ENCODE results near the gene ZNF398.
"Not testable (repeated sequence)": the region's sequence is repeated elsewhere in the genome, so short reads cannot be mapped to it uniquely, and the experiment has no call there.

Gene ZNF398

DNA sequence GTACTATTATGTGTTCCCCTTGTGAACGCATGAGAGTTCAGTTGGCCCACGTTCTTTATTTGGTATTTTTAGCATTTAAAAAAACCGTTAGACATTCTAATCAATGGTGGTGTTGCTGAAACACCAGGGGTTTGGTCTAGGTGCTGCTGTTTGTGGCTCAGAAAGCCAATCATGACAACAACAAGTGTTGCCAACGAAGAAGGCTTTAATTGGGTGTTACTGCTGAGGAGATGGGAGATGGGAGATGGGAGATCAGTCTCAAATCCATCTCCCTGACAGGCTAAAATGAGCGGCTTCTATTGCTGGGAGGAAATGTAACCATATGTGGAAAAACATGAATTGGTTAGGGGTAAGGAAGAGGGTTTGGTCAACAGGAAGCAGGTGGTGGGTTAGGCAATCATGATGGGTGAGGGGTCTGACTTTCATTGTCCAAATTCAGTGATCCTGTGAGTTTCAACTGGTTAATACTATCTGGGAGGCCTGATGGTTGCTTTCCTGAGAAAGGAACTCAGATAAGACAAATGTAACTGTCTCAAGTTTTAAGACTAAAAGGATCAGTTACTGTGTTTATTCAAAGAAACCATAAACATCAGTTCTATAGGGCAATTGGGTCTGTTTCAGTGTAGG lies 16.6 kb upstream of the ZNF398 start:
- Histone ChIP-seq H3K4me3 (ENCODE audit: low read length) (no peak overlapping the region), H2AFZ (ENCODE audit: low read depth, low read length) (no peak overlapping the region), H3K9me3 (ENCODE audit: low read length) (peaks cover 7% of the 10 kb centered on the region), H3K27me3 (ENCODE audit: insufficient read depth, low read length) (no peaks in the 10 kb centered on the region), H3K4me1 (ENCODE audit: insufficient read depth, low read length) (peaks cover 6% of the 10 kb centered on the region), H3K36me3 (ENCODE audit: insufficient read depth, low read length) (peaks cover 24% of the 10 kb centered on the region)

DNA sequence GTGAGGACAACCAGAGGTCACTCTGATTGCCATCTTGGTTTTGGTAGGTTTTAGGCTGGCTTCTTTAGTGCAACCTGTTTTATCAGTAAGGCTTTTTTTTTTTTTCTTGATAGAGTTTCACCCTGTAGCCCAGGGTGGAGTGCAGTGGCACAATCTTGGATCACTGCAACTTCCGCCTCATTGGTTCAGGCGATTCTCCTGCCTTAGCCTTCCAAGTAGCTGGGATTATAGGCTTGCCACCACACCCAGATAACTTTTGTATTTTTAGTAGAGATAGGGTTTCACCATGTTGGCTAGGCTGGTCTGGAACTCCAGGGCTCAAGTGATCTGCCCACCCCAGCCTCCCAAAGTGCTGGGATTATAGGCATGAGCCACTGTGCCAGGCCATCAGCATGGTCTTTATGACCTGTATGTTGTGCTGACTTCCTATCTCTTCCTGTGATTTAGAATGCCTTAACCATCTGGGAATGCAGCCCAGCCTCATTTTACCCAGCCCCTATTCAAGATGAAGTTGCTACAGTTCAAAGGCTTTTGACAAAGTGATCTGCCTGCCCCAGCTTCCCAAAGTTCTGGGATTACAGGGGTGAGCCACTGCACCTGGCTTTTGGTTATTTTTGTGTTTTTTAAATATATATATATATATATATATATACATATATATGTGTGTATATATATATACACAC lies 14.1 kb upstream of the ZNF398 start:
- Histone ChIP-seq H3K27me3 (ENCODE audit: insufficient read depth, low read length) (no peaks in the 10 kb centered on the region), H2AFZ (ENCODE audit: low read depth, low read length) (no peak overlapping the region), H3K36me3 (ENCODE audit: insufficient read depth, low read length) (peaks cover 24% of the 10 kb centered on the region), H3K4me3 (ENCODE audit: low read length) (no peak overlapping the region), H3K9me3 (ENCODE audit: low read length) (peaks cover 7% of the 10 kb centered on the region), H3K4me1 (ENCODE audit: insufficient read depth, low read length) (no peaks in the 10 kb centered on the region)

DNA sequence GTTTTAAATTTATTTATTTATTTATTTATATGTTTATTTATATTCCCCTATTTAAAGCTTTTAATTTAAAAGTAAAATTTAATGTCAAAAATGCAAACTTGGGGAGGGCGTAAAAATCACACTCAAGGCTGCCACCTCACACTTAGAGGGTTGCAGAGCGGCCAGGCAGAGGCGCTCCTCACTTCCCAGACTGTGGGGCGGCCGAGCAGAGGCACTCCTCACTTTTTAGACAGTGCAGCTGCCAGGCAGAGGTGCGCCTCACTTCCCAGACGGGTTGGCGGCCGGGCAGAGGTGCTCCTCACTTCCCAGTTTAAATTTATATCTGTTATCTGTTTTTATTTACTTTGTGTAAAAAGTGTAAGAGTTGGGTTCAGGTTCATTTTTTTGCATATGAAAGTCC lies 11.1 kb upstream of the ZNF398 start:
- Histone ChIP-seq H3K36me3 (ENCODE audit: insufficient read depth, low read length) (peaks cover 11% of the 10 kb centered on the region), H3K27me3 (ENCODE audit: insufficient read depth, low read length) (no peaks in the 10 kb centered on the region), H3K4me3 (ENCODE audit: low read length) (no peak overlapping the region), H3K9me3 (ENCODE audit: low read length) (peaks cover 3% of the 10 kb centered on the region), H2AFZ (ENCODE audit: low read depth, low read length) (no peak overlapping the region), H3K4me1 (ENCODE audit: insufficient read depth, low read length) (no peaks in the 10 kb centered on the region)

DNA sequence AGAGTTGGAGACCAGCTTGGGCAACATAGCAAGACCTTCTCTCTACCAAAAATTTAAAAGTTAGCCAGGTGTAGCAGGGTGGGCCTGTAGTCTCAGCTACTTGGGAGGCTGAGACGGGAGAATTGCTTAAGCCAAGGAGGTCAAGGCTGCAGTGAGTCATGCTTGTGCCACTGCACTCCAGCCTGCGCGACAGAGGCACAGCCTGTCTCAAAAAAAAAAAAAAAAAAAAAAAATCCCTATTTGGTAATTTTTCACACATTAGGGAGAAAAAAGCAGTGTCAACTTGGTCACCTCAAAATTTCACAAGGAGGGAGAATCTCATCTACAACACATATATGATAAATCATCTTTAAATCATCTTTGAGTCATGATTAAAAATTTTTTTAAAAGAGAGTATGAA lies 6.4 kb upstream of the ZNF398 start:
- H3K9me3 ChIP-seq (ENCODE audit: low read length), result no peaks in the 10 kb centered on the region
- no peaks in the 10 kb centered on the region for H3K36me3 ChIP-seq (ENCODE audit: insufficient read depth, low read length)
- H2AFZ ChIP-seq (ENCODE audit: low read depth, low read length), result no peak overlapping the region
- no peak overlapping the region for H3K4me3 ChIP-seq (ENCODE audit: low read length)
- no peaks in the 10 kb centered on the region for H3K27me3 ChIP-seq (ENCODE audit: insufficient read depth, low read length)
- H3K4me1 ChIP-seq (ENCODE audit: insufficient read depth, low read length), result no peaks in the 10 kb centered on the region

DNA sequence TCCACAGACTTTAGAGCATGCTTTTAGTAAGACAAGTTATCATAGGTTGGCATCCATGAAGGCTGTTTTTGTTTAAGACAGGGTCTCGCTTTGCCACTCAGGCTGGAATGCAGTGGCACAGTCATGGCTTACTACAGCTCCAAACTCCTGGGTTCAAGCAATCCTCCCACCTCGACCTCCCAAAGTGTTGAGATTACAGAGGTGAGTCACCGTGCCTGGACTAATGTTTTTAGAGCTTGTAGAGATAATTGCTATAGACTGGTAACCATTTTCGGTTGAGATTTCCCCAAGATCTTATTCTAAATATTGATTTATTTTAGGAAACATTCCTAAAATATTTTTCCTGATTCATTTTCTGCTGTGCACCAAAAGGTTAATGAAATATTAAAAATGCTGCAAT lies 5.4 kb upstream of the ZNF398 start:
- Histone ChIP-seq H3K36me3 (ENCODE audit: insufficient read depth, low read length) (no peaks in the 10 kb centered on the region), H2AFZ (ENCODE audit: low read depth, low read length) (no peak overlapping the region), H3K27me3 (ENCODE audit: insufficient read depth, low read length) (no peaks in the 10 kb centered on the region), H3K9me3 (ENCODE audit: low read length) (no peaks in the 10 kb centered on the region), H3K4me1 (ENCODE audit: insufficient read depth, low read length) (peaks cover 2% of the 10 kb centered on the region), H3K4me3 (ENCODE audit: low read length) (no peak overlapping the region)

DNA sequence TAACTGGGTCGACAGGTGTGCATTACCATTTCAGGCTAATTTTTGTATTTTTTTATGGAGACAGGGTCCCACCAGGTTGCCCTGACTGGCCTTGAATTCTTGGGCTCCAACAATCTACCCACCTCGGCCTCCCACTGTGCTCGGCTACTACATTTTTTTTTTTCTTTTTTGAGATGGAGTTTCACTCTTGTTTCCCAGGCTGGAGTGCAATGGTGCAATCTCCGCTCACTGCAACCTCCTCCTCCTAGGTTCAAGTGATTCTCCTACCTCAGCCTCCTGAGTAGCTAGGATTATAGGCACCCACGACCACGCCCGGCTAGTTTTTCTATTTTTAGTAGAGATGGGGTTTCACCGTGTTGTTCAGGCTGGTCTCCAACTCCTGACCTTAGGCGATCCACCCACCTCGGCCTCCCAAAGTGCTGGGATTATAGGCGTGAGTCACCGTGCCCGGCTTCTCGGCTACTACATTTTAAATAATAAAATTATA lies 2.8 kb upstream of the ZNF398 start:
- H3K27me3 ChIP-seq (ENCODE audit: insufficient read depth, low read length), result not testable (repeated sequence)

DNA sequence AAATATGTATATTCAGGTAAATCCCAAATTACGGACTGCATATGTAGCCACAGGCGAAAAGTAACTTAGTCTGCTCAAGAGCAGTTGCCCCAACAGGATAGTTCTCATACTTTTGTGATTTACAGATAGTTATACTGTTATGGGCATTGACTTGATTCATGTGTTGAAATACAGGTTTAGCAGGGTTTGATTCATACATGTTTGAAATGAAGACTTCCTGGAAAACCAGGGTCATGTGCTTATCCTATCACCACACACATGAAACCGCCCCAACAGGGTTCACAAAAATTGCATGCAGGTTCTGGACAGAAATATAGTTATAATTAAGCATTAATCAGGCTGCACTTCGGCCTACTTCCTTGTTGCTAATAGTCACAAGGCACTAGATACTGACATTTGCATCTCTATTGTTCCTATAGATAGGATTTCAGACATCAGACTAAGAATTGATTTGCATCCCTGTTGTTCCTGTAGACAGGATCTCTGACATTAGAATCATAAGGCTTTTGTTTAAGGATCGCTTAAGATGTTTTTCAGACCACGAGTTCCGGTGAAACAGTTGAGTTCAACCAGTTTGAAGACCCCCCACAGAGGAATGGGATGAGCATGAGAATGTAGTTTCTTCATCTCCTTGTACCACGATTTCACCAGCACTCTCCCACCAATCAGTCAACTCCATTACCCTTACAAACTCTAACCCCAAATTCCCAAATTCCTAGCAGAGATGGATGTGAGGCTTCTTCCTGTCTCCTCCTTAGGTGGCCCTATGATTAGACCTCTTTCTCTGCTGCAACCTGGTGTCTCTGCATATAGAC lies 2.0 kb upstream of the ZNF398 start:
- Histone ChIP-seq H3K9me3 (ENCODE audit: low read length) (no peaks in the 10 kb centered on the region), H3K4me3 (ENCODE audit: low read length) (no peak overlapping the region), H3K4me1 (ENCODE audit: insufficient read depth, low read length) (peaks cover 4% of the 10 kb centered on the region), H3K27me3 (ENCODE audit: insufficient read depth, low read length) (no peaks in the 10 kb centered on the region), H3K36me3 (ENCODE audit: insufficient read depth, low read length) (no peaks in the 10 kb centered on the region), H2AFZ (ENCODE audit: low read depth, low read length) (no peak overlapping the region)

More for the DNA sequence above, 2.8 kb upstream of the ZNF398 start:
- not testable (repeated sequence) for H3K9me3 ChIP-seq (ENCODE audit: low read length); H3K4me3 ChIP-seq (ENCODE audit: low read length); H2AFZ ChIP-seq (ENCODE audit: low read depth, low read length); H3K4me1 ChIP-seq (ENCODE audit: insufficient read depth, low read length); H3K36me3 ChIP-seq (ENCODE audit: insufficient read depth, low read length)

DNA sequence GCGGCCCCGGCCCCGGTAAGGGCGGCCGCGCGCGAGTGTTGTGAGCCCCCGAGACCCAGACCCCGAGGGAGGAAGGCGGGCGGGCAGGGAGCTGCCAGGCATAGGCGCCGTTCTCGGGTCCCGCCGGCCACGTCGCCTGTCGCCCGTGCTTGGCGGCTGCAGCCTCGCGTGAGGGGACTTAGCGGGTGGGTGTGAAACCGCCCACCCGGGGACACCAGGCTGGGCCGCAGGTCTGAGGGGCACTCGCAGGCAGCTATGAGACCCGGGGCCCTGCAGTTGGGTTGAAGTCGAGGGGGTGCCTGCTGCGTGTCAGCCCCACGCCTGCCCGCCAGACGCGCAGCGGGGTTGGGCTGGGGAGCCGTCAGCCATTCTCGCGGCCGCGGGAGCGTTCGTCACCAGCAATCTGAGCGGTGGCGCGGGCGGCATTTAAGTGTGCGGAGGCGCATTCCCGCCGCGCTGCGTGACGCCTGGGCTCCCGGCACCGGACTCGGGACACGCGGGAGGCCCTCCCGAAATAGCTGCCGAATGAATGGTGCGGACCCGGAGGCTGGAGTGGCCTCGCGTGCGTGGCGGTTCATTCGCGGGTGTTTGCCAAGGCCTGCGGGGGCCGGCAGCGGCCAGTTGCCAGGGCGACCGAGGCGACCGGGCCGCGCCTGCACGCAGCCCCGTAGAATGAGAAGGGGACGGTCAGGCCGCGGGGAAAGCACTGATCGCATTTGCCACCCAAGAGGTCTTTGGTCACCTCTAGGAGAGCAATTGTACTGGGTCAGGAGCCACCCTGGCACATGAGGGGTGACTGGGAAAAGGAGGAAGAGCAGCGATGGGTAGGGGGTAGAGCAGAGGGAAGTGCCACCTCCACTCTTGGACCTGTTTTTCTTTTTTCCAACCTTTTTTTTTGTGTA lies 750 bp downstream of the ZNF398 start:
- H3K4me1 ChIP-seq (ENCODE audit: insufficient read depth, low read length), result peaks cover 4% of the 10 kb centered on the region
- no peaks in the 10 kb centered on the region for H3K27me3 ChIP-seq (ENCODE audit: insufficient read depth, low read length)
- H2AFZ ChIP-seq (ENCODE audit: low read depth, low read length), result peak overlapping the region; percentile 86
- no peaks in the 10 kb centered on the region for H3K9me3 ChIP-seq (ENCODE audit: low read length)
- peak overlapping the region; percentile 82 for H3K4me3 ChIP-seq (ENCODE audit: low read length)
- no peaks in the 10 kb centered on the region for H3K36me3 ChIP-seq (ENCODE audit: insufficient read depth, low read length)

DNA sequence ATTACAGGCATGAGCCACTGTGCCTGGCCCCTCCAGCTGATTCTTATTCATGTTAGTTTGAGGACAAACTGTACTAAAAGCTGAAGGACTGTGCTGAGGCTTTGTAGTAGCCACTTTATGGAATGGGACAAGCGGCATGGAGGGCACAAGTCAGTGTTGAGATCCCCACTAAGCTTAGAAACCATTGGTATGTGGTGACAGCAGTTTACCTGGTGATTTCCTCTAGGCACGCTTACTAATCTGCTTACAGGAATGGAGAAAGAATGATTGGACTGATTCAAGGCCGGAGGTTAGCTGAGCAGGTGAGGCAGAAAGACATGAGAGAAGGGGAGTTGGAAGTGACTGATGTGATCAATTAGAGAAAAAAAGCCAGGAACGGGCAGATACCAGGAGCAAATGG lies 3.7 kb downstream of the ZNF398 start:
- H3K4me1 ChIP-seq (ENCODE audit: insufficient read depth, low read length), result peaks cover 4% of the 10 kb centered on the region
- H3K4me3 ChIP-seq (ENCODE audit: low read length), result no peak overlapping the region
- H3K9me3 ChIP-seq (ENCODE audit: low read length), result no peaks in the 10 kb centered on the region
- H3K36me3 ChIP-seq (ENCODE audit: insufficient read depth, low read length), result peaks cover 20% of the 10 kb centered on the region
- no peaks in the 10 kb centered on the region for H3K27me3 ChIP-seq (ENCODE audit: insufficient read depth, low read length)
- no peak overlapping the region for H2AFZ ChIP-seq (ENCODE audit: low read depth, low read length)

DNA sequence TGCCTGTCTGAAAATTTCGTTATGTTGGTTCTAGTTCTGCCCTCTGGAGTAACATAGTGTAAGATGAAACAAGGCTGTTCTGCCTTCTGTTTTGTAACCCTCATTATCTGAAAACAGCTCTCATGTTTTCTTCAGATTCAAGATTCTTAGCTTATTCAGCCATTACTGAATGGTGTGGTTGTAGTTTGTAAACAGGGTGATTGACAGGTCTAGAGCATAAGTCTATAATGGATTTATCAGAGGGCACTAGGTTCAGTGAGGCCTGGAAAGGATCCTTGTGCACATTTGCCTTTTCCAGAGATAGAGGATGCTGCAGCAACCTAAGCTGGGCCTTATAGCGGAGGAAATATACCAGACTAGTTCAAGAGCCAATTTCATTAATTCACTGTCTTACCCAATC lies 6.1 kb downstream of the ZNF398 start:
- Histone ChIP-seq H3K9me3 (ENCODE audit: low read length) (peaks cover 3% of the 10 kb centered on the region), H3K27me3 (ENCODE audit: insufficient read depth, low read length) (no peaks in the 10 kb centered on the region), H3K4me3 (ENCODE audit: low read length) (no peak overlapping the region), H3K36me3 (ENCODE audit: insufficient read depth, low read length) (peaks cover 32% of the 10 kb centered on the region), H3K4me1 (ENCODE audit: insufficient read depth, low read length) (no peaks in the 10 kb centered on the region), H2AFZ (ENCODE audit: low read depth, low read length) (no peak overlapping the region)

DNA sequence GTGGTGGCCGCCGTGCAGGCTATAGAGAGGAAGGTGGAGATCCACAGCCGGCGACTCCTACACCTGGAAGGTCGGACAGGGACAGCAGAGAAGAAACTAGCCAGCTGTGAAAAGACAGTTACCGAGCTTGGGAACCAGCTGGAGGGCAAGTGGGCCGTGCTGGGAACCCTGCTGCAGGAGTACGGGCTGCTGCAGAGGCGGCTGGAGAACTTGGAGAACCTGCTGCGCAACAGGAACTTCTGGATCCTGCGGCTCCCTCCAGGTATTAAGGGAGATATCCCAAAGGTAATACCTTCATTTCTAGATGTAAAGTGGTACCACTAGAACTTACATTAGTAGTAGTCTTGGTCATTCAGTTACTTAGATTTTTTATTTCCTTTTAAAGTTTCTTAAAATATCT lies 6.8 kb downstream of the ZNF398 start:
- Histone ChIP-seq H3K4me1 (ENCODE audit: insufficient read depth, low read length) (no peaks in the 10 kb centered on the region), H3K27me3 (ENCODE audit: insufficient read depth, low read length) (no peaks in the 10 kb centered on the region), H3K36me3 (ENCODE audit: insufficient read depth, low read length) (peaks cover 35% of the 10 kb centered on the region), H2AFZ (ENCODE audit: low read depth, low read length) (no peak overlapping the region), H3K4me3 (ENCODE audit: low read length) (no peak overlapping the region), H3K9me3 (ENCODE audit: low read length) (peaks cover 3% of the 10 kb centered on the region)

DNA sequence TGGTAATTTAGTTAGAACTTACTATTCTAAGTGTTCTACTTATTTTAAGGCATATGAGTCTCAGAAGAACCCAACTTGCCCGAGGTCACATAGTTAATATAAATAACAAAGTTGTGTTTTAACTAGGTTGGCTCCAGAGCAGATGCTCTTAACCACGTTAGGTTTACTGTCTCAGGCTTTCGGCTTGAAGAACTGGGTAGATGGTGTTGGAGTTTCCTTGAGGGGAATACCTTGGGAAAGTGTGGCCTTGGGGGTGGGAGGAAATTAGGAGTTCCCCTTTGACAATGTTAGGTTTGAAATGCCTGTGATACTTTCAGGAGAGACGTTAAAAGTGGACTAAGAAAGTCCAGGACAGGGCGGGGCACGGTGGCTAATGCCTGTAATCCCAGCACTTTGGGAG lies 9.6 kb downstream of the ZNF398 start:
- peaks cover 46% of the 10 kb centered on the region for H3K36me3 ChIP-seq (ENCODE audit: insufficient read depth, low read length)

More for the DNA sequence above, 9.6 kb downstream of the ZNF398 start:
- Histone ChIP-seq H3K9me3 (ENCODE audit: low read length) (peaks cover 3% of the 10 kb centered on the region), H3K27me3 (ENCODE audit: insufficient read depth, low read length) (no peaks in the 10 kb centered on the region), H3K4me3 (ENCODE audit: low read length) (no peak overlapping the region), H3K4me1 (ENCODE audit: insufficient read depth, low read length) (no peaks in the 10 kb centered on the region), H2AFZ (ENCODE audit: low read depth, low read length) (no peak overlapping the region)

Data from neuron (in vitro differentiated cells).